Psoas muscle (tissue), 8 donors: ENCODE measurements around the gene AATK. TPM values are rescaled to one million over a fixed set of nuclear protein-coding genes. Genes with fewer than 3 reads are reported as not detected.
"Not testable (repeated sequence)": the region's sequence is repeated elsewhere in the genome, so short reads cannot be mapped to it uniquely, and the experiment has no call there.

Experiments used
- ATAC-seq, 4 donors: fragments of 200-7000 bp; cut with Tn5 transposase; one replicate each; pipeline ENCODE4 v1.9.1; 2020; ENCODE audit warnings: moderate library complexity in 3 of 4, mild to moderate bottlenecking in 2 of 4
- DNase-seq, 2 donors: peaks; one replicate each; pipeline ENCODE4 v3.0.0-alpha.2; 2020
- H3K27ac ChIP-seq: fragments of 200-600 bp; one replicate; pipeline ENCODE4 v1.8.0; 2022
- H3K27me3 ChIP-seq, 3 donors: fragments of 200-600 bp in 1 of 3; one replicate each; pipeline versions ENCODE4 v1.6.1 to v1.8.0; 2013 to 2022; ENCODE audit warnings: low read length in 2 of 3, mild to moderate bottlenecking in 2 of 3, moderate library complexity in 1 of 3; ENCODE audit not compliant: insufficient read depth in 3 of 3
- H3K36me3 ChIP-seq, 2 donors: fragments of 200-600 bp in 1 of 2; one replicate each; pipeline versions ENCODE4 v1.6.1 to v1.8.0; 2013 to 2022; ENCODE audit warnings: low read depth in 1 of 2, mild to moderate bottlenecking in 1 of 2, moderate library complexity in 1 of 2; ENCODE audit not compliant: insufficient read depth in 1 of 2
- H3K4me1 ChIP-seq: fragments of 200-600 bp; one replicate; pipeline ENCODE4 v1.8.0; 2022
- H3K4me3 ChIP-seq: fragments of 200-600 bp; one replicate; pipeline ENCODE4 v1.8.0; 2022; ENCODE audit warnings: mild to moderate bottlenecking
- H3K9me3 ChIP-seq: fragments of 200-600 bp; one replicate; pipeline ENCODE4 v1.8.0; 2022
- WGBS, 3 donors: extraction: QIAGEN DNeasy Blood & Tissue Kit; methylation state at CpG; one replicate each; pipeline versions ENCODE4 v1.1.6 to v1.1.7; 2013; 5-methylcytosine and 5-hydroxymethylcytosine counted together
- intact Hi-C, 2 donors: fragments of 100-400 bp; cut with DNase I; formaldehyde crosslinking; loops; one replicate each; pipeline versions ENCODE4 v1.11.0 to v1.14.2; 2022
- polyA plus RNA-seq, 3 donors: library from polyadenylated mRNA; stranded (reverse); fragments of 200-250 nt; gene quantifications; one replicate each; pipeline ENCODE4 v1.2.3, GENCODE V29; 2013
- total RNA-seq, 4 donors: library from RNA; stranded (reverse); fragmentation: NEBNext Ultra II Directional in 2 of 4; extraction: Animal tissue kit (Norgen Biotek cat#: 25700) in 2 of 4; gene quantifications; one replicate each; pipeline versions ENCODE4 v1.2.1 to v1.2.4, GENCODE V29; 2021 to 2023
- TF ChIP-seq, protein P1 (sequence below): fragments of 200-600 bp; IDR thresholded peaks from one replicate; pipeline ENCODE4 v1.8.0; 2022; ENCODE audit warnings: antibody characterized with exemption
- donor health status: healthy with polysubstance abuse.
- donor health status: DM: no; HTN: no; CAD: no; lungs with moderate emphysema.
- donor health status: Bipolar disorder and iron deficiency.
- donor health status: healthy.
- donor health status: DM: yes; HTN: yes; CAD: no.
- donor health status: DM: no; HTN: no; CAD: no.
- donor health status: DM: no; HTN: no; CAD: no.
- donor health status: DM: yes; HTN: yes; CAD: no.

AATK gene
- total and polyA plus RNA-seq, 7 donors, result 0.21 to 1.8 (median 1.0) TPM

- TF ChIP-seq, protein P1, sequence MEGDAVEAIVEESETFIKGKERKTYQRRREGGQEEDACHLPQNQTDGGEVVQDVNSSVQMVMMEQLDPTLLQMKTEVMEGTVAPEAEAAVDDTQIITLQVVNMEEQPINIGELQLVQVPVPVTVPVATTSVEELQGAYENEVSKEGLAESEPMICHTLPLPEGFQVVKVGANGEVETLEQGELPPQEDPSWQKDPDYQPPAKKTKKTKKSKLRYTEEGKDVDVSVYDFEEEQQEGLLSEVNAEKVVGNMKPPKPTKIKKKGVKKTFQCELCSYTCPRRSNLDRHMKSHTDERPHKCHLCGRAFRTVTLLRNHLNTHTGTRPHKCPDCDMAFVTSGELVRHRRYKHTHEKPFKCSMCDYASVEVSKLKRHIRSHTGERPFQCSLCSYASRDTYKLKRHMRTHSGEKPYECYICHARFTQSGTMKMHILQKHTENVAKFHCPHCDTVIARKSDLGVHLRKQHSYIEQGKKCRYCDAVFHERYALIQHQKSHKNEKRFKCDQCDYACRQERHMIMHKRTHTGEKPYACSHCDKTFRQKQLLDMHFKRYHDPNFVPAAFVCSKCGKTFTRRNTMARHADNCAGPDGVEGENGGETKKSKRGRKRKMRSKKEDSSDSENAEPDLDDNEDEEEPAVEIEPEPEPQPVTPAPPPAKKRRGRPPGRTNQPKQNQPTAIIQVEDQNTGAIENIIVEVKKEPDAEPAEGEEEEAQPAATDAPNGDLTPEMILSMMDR, result no peak
- DNase-seq, result no peak
- Histone ChIP-seq H3K4me3 (no peak overlapping the region), H3K4me1 (no peaks in the 10 kb centered on the region), H3K27ac (no peak overlapping the region), H3K9me3 (no peaks in the 10 kb centered on the region), H3K36me3 (no peaks in the 10 kb centered on the region), H3K27me3 (peaks cover 0 to 6% (median 3%) of the 10 kb centered on the region in 3 donors)
- intact Hi-C loops, result loop anchor here in 1 of 2 donors (10.0 kb wide), 1 partner anchor 386 kb away; no protein-coding TSS in a partner anchor
- ATAC-seq, result no peak
- 79 to 81% (median 80%) methylated on average over 11 to 14 of the region's 14 CpGs for whole genome bisulfite sequencing, 3 donors
Observed at GRCh38 chr17:81148986-81149533, 17.0 kb downstream of the AATK start.

DNA sequence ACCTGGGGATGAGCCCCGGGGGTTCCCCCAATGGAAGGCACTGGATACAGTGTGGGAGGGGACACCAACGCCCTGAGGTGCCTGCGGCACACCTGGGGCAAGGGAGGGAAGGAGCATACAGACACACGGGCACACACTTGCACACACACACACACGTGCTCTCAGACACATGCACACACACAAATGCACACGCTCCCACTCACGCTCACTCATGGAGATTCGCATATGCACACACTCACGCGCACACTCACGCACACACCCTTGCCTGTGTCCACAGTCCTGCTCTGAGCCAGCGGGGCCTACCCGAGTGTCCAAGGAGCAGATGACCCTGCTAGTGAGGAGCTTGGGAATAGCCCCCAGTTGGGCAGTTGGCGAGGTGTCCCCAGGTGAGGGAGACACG is 17.4 kb downstream of the AATK start:
- TF ChIP-seq, protein P1, result no peak
- no peak for ATAC-seq

GRCh38 chr17:81147701-81148100 is 18.3 kb downstream of the AATK start:
- H3K27ac ChIP-seq, result no peak overlapping the region
- H3K36me3 ChIP-seq, result no peaks in the 10 kb centered on the region
- ATAC-seq (no peak), DNase-seq (no peak)
- H3K27me3 ChIP-seq, result peaks cover 0 to 6% (median 2%) of the 10 kb centered on the region in 3 donors
- TF ChIP-seq, protein P1, result no peak
- intact Hi-C loops, result loop anchor here in 1 of 2 donors (10.0 kb wide), 1 partner anchor 387 kb away; no protein-coding TSS in a partner anchor
- WGBS, 3 donors, result 66 to 69% (median 68%) methylated on average over 10 of the region's 10 CpGs
- peaks cover 3% of the 10 kb centered on the region for H3K4me1 ChIP-seq
- no peaks in the 10 kb centered on the region for H3K9me3 ChIP-seq
- no peak overlapping the region for H3K4me3 ChIP-seq

More for the DNA sequence above, 17.4 kb downstream of the AATK start:
- H3K4me3 ChIP-seq, result no peak overlapping the region
- H3K27ac ChIP-seq, result no peak overlapping the region
- no peak for DNase-seq
- H3K36me3 ChIP-seq, result no peaks in the 10 kb centered on the region
- H3K4me1 ChIP-seq, result no peaks in the 10 kb centered on the region
- H3K27me3 ChIP-seq, result peaks cover 0 to 6% (median 3%) of the 10 kb centered on the region in 3 donors
- intact Hi-C loops, result loop anchor here in 1 of 2 donors (10.0 kb wide), 1 partner anchor 386 kb away; no protein-coding TSS in a partner anchor
- 81 to 89% (median 83%) methylated on average over 15 of the region's 15 CpGs for WGBS, 3 donors
- H3K9me3 ChIP-seq, result no peaks in the 10 kb centered on the region

DNA sequence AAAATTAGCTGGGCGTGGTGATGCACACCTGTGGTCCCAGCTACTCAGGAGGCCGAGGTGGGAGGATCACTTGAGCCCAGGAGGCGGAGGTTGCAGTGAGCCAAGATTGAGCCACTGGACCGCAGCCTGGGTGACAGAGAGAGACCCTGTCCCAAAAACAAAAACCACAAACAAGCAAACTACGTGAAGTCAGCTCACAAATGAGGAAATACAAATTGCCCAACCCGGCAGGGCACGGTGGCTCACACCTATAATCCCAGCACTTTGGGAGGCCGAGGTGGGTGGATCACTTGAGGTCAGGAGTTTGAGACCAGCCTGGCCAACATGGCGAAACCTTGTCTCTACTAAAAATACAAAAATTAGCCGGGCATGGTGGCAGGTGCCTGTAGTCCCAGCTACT is 19.8 kb downstream of the AATK start:
- not testable (repeated sequence) for ATAC-seq, H3K4me1 ChIP-seq, H3K27ac ChIP-seq, H3K36me3 ChIP-seq, H3K27me3 ChIP-seq, DNase-seq, H3K9me3 ChIP-seq, H3K4me3 ChIP-seq
- intact Hi-C loops, result loop anchor here in 1 of 2 donors (10.0 kb wide), 1 partner anchor 389 kb away; no protein-coding TSS in a partner anchor
- WGBS, 3 donors, result 71 to 79% (median 75%) methylated on average over 7 to 10 of the region's 10 CpGs

DNA sequence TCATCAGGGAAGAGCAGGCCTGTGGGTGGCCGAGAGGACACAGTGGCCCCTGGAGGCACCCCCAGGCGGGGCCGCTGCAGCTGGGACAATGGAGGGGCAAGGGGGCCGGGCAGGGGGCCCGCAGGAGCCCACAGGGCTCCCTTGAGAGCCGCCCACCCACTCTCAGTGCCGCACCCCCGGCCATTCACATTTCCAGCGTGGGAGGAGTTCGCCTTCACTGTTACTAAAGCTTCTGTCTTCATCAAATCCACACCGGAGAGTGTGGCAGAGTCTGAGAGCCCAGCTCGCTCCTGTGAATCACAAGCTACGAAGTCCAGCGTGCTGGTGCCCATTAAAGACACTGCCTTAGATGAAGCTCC is 21.6 kb downstream of the AATK start:
- intact Hi-C loops, result loop anchor here (5.0 to 10.0 kb wide), 3 partner anchors 58 to 393 kb away; no protein-coding TSS in a partner anchor
- WGBS, 3 donors, result 86 to 90% (median 87%) methylated on average over 12 to 14 of the region's 14 CpGs
- Histone ChIP-seq H3K4me1 (peaks cover 6% of the 10 kb centered on the region), H3K36me3 (no peaks in the 10 kb centered on the region), H3K27ac (no peak overlapping the region), H3K4me3 (no peak overlapping the region), H3K27me3 (peaks cover 0 to 2% (median under 1%) of the 10 kb centered on the region in 3 donors), H3K9me3 (no peaks in the 10 kb centered on the region)
- DNase-seq (no peak), ATAC-seq (no peak)
- TF ChIP-seq, protein P1, result no peak
